SHP77 treated with DMSO at 0.1 percent for 48 hours (cell line): Measurements from ENCODE around the gene ACKR4.

Experiments used
- DNase-seq: peaks from one replicate; lab custom pipeline; 2025; lab: John Stamatoyannopoulos, UW

Gene ACKR4

GRCh38 chr3:132641837-132642538, 44.9 kb downstream of the ACKR4 start:
- DNase-seq = peak; percentile 33

GRCh38 chr3:132642539-132642847, 45.4 kb downstream of the ACKR4 start:
- no peak for DNase-seq

- DNase-seq = no peak
Observed at GRCh38 chr3:132643366-132643765, 46.3 kb downstream of the ACKR4 start.

- no peak for DNase-seq
Observed at GRCh38 chr3:132645058-132645457, 48.0 kb downstream of the ACKR4 start.

- DNase-seq = no peak
Observed at GRCh38 chr3:132650153-132650552, 53.1 kb downstream of the ACKR4 start.
